Measurements from ENCODE around the gene NPPB.

The NPPB gene

DNA sequence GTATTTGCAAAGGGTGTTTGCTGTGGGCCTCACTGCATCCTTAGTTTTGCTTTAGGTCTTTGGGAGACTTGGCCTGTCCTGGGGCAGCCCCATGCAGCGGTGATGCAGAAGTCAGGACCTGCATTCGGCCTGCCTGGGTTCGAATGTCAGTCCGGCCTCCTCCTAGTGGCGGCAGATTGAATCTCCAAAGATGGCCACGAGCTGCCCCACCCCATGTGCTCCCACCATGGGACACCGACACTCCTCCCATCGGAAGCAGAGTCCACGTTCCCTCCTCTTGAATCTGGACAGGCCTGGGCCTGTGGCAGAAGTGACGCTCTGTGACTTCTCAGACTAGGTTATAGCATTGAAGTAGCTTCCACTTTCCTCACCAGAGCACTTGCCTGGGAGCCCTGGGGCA is 16.3 kb upstream of the NPPB start:
- no peaks in the 10 kb centered on the region for H3K36me3 Mint-ChIP-seq
- DNase-seq = no peak
- ATAC-seq (replicated peaks) = no peak
- no peak overlapping the region for H3K27ac Mint-ChIP-seq
- no peaks in the 10 kb centered on the region for H3K4me1 Mint-ChIP-seq
- peaks cover 11 to 35% of the 10 kb centered on the region in 2 donors for H3K27me3 Mint-ChIP-seq
- H3K4me3 Mint-ChIP-seq = no peak overlapping the region
- H3K9me3 Mint-ChIP-seq = no peaks in the 10 kb centered on the region

DNA sequence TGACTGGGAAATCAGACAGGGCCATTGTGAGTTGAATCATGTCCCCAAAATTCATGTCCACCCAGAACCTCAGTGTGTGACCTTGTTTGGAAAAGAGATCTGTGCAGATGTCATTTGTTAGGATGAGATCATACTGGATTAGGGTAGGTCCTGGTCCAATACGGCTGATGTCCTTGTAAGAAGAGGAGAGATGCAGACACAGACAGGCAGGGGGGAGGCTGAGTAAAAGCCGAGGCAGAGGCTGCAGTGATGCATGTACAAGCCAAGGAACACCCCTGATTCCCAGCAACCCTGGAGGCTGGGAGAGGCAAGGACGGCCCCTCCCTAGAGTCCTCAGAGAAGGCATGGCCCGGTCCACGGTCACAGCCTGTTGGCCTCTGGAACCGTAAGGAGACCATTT is 15.9 kb upstream of the NPPB start:
- H3K9me3 Mint-ChIP-seq = no peaks in the 10 kb centered on the region
- H3K27ac Mint-ChIP-seq = no peak overlapping the region
- no peaks in the 10 kb centered on the region for H3K36me3 Mint-ChIP-seq
- no peak for DNase-seq
- H3K4me3 Mint-ChIP-seq = no peak overlapping the region
- no peak for ATAC-seq (replicated peaks)
- H3K4me1 Mint-ChIP-seq = no peaks in the 10 kb centered on the region
- peaks cover 11 to 39% of the 10 kb centered on the region in 2 donors for H3K27me3 Mint-ChIP-seq

DNA sequence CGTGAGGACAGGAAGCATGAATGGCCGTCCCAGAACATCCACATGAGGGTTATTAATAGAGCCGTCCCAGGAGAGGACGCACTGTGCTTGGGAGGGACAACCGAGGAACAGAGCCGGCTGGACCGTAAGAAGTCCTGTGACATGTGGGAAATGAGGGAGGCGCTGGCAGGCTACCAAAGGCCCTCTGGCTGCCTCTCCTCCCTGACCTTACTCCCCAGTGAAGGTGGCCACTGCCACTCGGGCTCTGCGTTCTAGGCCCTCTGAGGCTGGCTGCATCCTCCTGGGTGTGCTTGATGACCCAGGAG is 15.5 kb upstream of the NPPB start:
- Mint-ChIP-seq H3K9me3 (no peaks in the 10 kb centered on the region), H3K4me1 (no peaks in the 10 kb centered on the region), H3K36me3 (no peaks in the 10 kb centered on the region), H3K27ac (no peak overlapping the region), H3K27me3 (peaks cover 11 to 41% of the 10 kb centered on the region in 2 donors), H3K4me3 (no peak overlapping the region)
- DNase-seq = no peak
- no peak for ATAC-seq (replicated peaks)

DNA sequence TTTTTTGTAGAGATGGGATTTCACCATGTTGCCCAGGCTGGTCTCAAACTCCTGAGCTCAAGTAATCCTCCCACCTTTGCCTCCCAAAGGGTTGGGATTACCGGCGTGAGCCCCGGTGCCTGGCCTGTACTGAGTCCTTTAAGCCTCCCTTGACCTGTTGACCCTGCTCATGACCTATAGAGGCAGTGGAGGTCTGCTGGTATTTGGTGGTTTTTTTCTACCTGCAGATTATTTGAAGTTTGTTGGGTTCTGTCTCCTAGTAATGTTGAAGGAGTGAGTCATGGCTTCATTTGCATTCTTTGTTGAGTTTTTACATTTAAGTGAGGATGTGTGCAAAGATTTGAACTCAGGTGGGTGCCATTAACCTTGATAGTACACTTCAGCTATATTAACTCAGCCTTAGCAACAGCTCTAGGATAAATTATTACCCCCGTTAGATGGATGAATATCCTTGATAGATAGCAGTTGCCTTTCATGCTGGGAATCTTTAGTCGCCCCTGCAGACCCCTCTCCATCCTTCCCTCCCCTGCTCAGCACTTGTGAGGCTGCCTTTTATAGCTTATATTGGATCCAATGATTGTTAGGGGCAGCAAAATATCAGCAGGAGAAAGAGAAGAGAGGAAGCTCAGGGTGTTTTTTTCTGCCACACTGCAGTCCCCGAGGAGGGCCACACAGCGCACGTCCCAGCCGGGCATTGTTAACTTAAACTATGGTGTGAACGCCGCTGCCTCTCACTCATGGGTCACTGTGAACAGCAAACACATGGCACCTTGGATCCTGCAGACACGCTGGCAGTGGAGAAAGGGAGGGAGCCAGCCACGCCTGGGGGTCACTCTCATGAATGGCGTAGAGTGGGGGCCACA is 14.9 kb upstream of the NPPB start:
- Mint-ChIP-seq H3K36me3 (no peaks in the 10 kb centered on the region), H3K27ac (no peak overlapping the region), H3K9me3 (no peaks in the 10 kb centered on the region), H3K4me3 (no peak overlapping the region), H3K4me1 (no peaks in the 10 kb centered on the region), H3K27me3 (peaks cover 11 to 36% of the 10 kb centered on the region in 2 donors)
- no peak for DNase-seq
- ATAC-seq (replicated peaks) = no peak

- H3K27me3 Mint-ChIP-seq = peaks cover 11 to 42% of the 10 kb centered on the region in 2 donors
- ATAC-seq (replicated peaks) (no peak), DNase-seq (no peak)
- no peaks in the 10 kb centered on the region for H3K9me3 Mint-ChIP-seq
- H3K36me3 Mint-ChIP-seq = no peaks in the 10 kb centered on the region
- no peaks in the 10 kb centered on the region for H3K4me1 Mint-ChIP-seq
- H3K4me3 Mint-ChIP-seq = no peak overlapping the region
- H3K27ac Mint-ChIP-seq = no peak overlapping the region
Measured at GRCh38 chr1:11872545-11872944, 13.8 kb upstream of the NPPB start.

GRCh38 chr1:11869650-11870207 is 11.0 kb upstream of the NPPB start:
- Mint-ChIP-seq H3K4me1 (no peaks in the 10 kb centered on the region), H3K4me3 (no peak overlapping the region), H3K27me3 (peaks cover 2 to 29% of the 10 kb centered on the region in 2 donors), H3K9me3 (no peaks in the 10 kb centered on the region), H3K27ac (no peak overlapping the region), H3K36me3 (no peaks in the 10 kb centered on the region)
- ATAC-seq (replicated peaks) (no peak), DNase-seq (no peak)

DNA sequence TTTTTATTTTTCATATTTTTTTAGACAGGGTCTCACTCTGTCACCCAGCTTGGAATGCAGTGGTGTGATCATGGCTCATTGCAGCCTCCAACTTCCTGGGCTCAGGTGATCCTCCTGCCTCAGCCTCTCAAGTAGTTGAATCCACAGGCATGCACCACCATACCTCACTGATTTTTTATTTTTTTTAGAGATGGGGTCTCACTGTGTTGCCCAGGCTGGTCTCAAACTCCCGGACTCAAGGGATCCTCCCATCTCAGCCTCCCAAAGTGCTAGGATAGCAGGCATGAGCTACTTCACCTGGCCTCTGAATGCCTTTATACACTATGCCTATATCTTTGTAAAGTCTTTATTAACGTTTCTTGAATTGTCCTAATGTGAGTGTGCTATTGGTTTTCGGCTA is 10.4 kb upstream of the NPPB start:
- Mint-ChIP-seq H3K27ac (no peak overlapping the region), H3K4me3 (no peak overlapping the region), H3K36me3 (no peaks in the 10 kb centered on the region), H3K9me3 (no peaks in the 10 kb centered on the region), H3K4me1 (no peaks in the 10 kb centered on the region), H3K27me3 (peaks cover 5 to 26% of the 10 kb centered on the region in 2 donors)
- no peak for DNase-seq
- ATAC-seq (replicated peaks) = no peak

GRCh38 chr1:11868331-11868980 is 9.7 kb upstream of the NPPB start:
- Mint-ChIP-seq H3K4me3 (no peak overlapping the region), H3K9me3 (no peaks in the 10 kb centered on the region), H3K4me1 (no peaks in the 10 kb centered on the region), H3K27ac (no peak overlapping the region), H3K27me3 (peaks cover 5 to 22% of the 10 kb centered on the region in 2 donors), H3K36me3 (no peaks in the 10 kb centered on the region)
- no peak for DNase-seq
- no peak for ATAC-seq (replicated peaks)

DNA sequence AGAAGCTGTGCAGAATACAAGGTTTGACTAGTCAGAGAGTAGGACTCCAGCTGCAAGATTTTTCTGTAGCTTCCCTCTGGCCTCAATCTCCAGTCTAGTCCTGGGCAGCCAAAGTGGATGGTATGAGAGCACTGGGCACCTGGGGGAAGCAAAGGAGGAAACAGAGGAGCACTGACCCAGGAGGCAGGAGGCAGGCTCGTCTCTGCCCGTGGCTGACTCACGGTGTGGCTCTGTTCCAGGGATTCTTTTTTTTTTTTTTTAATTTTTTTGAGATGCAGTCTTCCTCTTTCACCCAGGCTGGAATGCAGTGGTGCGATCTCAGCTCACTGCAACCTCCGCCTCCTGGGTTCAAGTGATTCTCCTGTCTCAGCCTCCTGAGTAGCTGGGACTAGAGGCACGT is 4.1 kb upstream of the NPPB start:
- Mint-ChIP-seq H3K27ac (no peak overlapping the region), H3K27me3 (peaks cover 40 to 55% of the 10 kb centered on the region in 2 donors)

DNA sequence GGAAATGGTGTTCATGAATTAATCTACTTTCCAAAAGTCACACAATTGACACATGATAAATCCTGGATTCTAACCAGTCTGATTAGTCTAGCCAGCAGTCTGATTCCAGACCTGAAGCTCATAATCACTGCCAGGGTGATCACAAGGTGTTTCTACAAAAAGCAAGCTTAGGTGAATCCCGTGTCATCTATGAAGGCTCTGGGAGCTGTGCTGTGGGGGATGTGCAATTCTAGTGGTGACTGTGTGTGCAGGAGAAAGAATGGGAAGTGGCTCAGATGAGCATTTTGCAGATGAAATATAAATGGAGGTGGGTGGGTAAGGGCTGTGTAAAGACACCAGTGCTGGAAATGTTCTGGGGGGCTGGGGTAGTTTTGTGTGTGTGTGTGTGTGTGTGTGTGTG is 1.8 kb upstream of the NPPB start:
- Mint-ChIP-seq H3K4me3 (no peak overlapping the region), H3K9me3 (no peaks in the 10 kb centered on the region), H3K27me3 (peaks cover 47 to 64% of the 10 kb centered on the region in 2 donors), H3K36me3 (no peaks in the 10 kb centered on the region), H3K4me1 (peaks cover 0 to 6% of the 10 kb centered on the region in 2 donors), H3K27ac (no peak overlapping the region)
- ATAC-seq (replicated peaks) = no peak
- DNase-seq = no peak

More for the DNA sequence above, 4.1 kb upstream of the NPPB start:
- no peak for ATAC-seq (replicated peaks)
- no peak for DNase-seq
- H3K4me1 Mint-ChIP-seq = no peaks in the 10 kb centered on the region
- no peaks in the 10 kb centered on the region for H3K9me3 Mint-ChIP-seq
- no peaks in the 10 kb centered on the region for H3K36me3 Mint-ChIP-seq
- H3K4me3 Mint-ChIP-seq = no peak overlapping the region

- Mint-ChIP-seq H3K36me3 (no peaks in the 10 kb centered on the region), H3K9me3 (no peaks in the 10 kb centered on the region), H3K27ac (no peak overlapping the region), H3K27me3 (peaks cover 47 to 64% of the 10 kb centered on the region in 2 donors), H3K4me1 (peaks cover 0 to 6% of the 10 kb centered on the region in 2 donors), H3K4me3 (no peak overlapping the region)
- DNase-seq = no peak
- no peak for ATAC-seq (replicated peaks)
Measured at GRCh38 chr1:11860083-11860482, 1.3 kb upstream of the NPPB start.

- no peak overlapping the region for H3K4me3 Mint-ChIP-seq
- no peaks in the 10 kb centered on the region for H3K36me3 Mint-ChIP-seq
- H3K27ac Mint-ChIP-seq = no peak overlapping the region
- H3K27me3 Mint-ChIP-seq = peaks cover 42 to 58% of the 10 kb centered on the region in 2 donors
- no peaks in the 10 kb centered on the region for H3K9me3 Mint-ChIP-seq
- DNase-seq = peak; percentile 33
- peaks cover 0 to 6% of the 10 kb centered on the region in 2 donors for H3K4me1 Mint-ChIP-seq
- ATAC-seq (replicated peaks) = peak; percentile 67 to 81
Measured at GRCh38 chr1:11858968-11859871, 475 bp upstream of the NPPB start.

DNA sequence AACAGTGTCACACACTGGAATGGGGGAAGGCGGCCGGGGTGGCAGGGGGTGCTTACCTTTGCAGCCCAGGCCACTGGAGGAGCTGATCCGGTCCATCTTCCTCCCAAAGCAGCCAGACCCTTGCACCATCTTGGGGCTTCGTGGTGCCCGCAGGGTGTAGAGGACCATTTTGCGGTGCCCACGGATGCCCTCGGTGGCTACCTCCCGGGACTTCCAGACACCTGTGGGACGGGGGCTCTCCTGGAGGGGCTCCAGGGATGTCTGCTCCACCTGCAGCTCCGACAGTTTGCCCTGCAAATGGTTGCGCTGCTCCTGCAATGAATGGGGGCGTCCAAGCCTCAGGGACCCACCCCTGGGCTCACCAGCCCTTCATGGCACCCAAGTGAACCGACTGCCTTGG is 587 bp downstream of the NPPB start:
- no peak overlapping the region for H3K4me3 Mint-ChIP-seq
- H3K9me3 Mint-ChIP-seq = no peaks in the 10 kb centered on the region
- ATAC-seq (replicated peaks) = no peak
- H3K27me3 Mint-ChIP-seq = peaks cover 46 to 58% of the 10 kb centered on the region in 2 donors
- peaks cover 0 to 6% of the 10 kb centered on the region in 2 donors for H3K4me1 Mint-ChIP-seq
- no peaks in the 10 kb centered on the region for H3K36me3 Mint-ChIP-seq
- no peak for DNase-seq
- no peak overlapping the region for H3K27ac Mint-ChIP-seq

- peaks cover 41 to 52% of the 10 kb centered on the region in 2 donors for H3K27me3 Mint-ChIP-seq
- H3K9me3 Mint-ChIP-seq = no peaks in the 10 kb centered on the region
Measured at GRCh38 chr1:11857164-11857851, 1.4 kb downstream of the NPPB start.

More at GRCh38 chr1:11857164-11857851, 1.4 kb downstream of the NPPB start:
- peak; percentile 53 to 67 for ATAC-seq (replicated peaks)
- Mint-ChIP-seq H3K36me3 (no peaks in the 10 kb centered on the region), H3K27ac (no peak overlapping the region), H3K4me1 (peaks cover 0 to 6% of the 10 kb centered on the region in 2 donors), H3K4me3 (no peak overlapping the region)
- DNase-seq = no peak

Data from stimulated activated naive B cell treated with anti-CD40 and anti-IgM and Interleukin-4, amounts not matched to agents 10 μg/mL and 1 μg/mL and 100 μg/mL, for 72 hours (primary cell).